Middle frontal gyrus (tissue), 1 donor: ENCODE measurements around the gene PDE6A.
A peak's percentile ranks its signal among the peaks of the same experiment; 100 is the strongest.

Source experiments
- DNase-seq: peaks from one replicate; pipeline ENCODE4 v3.0.0-alpha.2; 2015; ENCODE audit warnings: low spot score; ENCODE audit errors: extremely low spot score

PDE6A gene

DNA sequence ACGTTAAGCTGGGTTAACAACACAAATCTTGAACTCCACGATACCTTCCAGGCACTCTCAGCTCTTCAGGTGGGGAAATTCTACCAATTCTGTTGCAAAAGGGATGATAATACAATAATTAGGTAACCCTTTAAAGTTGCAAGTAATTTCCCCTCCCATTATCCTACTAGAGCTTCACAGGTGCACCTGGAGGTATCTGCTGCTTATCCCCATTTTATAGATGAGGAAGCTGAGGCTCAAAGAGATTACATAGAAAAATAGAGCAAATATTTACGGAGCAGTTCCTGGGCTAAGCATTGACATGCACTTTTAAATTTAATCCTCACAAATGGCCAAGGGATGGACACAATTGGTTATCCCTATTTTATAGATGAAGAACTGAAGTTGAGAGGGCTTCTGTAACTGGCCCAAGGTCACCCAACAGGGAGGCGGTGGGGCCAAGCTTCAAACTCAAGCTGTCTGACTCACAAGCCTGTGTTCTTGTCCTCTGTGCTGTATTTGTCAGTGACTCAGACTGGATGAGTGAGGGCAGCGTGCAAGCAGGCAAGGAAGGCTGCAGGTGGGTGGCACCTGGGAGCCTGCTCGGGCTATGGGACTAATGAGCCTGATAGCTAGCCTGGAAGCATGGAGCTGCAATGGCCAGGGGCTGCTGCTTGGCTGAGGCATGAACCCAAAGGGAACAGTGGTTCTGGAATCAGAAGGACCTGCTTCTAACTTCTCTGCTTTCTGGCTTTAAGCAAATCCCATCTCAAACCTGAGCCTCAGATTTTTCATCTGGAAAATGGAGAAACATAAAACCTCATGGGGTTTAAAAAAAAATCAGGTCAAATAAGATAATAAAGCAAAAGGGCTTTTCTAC, 105.5 kb downstream of the PDE6A start:
- no peak for DNase-seq

- DNase-seq = no peak
Observed at GRCh38 chr5:149837680-149838269, 106.8 kb downstream of the PDE6A start.

DNA sequence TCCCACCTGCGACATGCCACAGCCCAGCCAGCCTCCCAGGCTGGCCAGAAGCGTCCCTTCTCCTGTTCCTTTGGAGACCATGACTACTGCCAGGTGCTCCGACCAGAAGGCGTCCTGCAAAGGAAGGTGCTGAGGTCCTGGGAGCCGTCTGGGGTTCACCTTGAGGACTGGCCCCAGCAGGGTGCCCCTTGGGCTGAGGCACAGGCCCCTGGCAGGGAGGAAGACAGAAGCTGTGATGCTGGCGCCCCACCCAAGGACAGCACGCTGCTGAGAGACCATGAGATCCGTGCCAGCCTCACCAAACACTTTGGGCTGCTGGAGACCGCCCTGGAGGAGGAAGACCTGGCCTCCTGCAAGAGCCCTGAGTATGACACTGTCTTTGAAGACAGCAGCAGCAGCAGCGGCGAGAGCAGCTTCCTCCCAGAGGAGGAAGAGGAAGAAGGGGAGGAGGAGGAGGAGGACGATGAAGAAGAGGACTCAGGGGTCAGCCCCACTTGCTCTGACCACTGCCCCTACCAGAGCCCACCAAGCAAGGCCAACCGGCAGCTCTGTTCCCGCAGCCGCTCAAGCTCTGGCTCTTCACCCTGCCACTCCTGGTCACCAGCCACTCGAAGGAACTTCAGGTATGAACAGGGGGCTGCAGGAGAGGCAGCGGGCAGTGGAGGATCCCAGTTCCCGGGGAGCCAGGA, 108.0 kb downstream of the PDE6A start:
- no peak for DNase-seq

GRCh38 chr5:149834246-149834855, 110.2 kb downstream of the PDE6A start:
- peak; percentile 36 for DNase-seq

DNA sequence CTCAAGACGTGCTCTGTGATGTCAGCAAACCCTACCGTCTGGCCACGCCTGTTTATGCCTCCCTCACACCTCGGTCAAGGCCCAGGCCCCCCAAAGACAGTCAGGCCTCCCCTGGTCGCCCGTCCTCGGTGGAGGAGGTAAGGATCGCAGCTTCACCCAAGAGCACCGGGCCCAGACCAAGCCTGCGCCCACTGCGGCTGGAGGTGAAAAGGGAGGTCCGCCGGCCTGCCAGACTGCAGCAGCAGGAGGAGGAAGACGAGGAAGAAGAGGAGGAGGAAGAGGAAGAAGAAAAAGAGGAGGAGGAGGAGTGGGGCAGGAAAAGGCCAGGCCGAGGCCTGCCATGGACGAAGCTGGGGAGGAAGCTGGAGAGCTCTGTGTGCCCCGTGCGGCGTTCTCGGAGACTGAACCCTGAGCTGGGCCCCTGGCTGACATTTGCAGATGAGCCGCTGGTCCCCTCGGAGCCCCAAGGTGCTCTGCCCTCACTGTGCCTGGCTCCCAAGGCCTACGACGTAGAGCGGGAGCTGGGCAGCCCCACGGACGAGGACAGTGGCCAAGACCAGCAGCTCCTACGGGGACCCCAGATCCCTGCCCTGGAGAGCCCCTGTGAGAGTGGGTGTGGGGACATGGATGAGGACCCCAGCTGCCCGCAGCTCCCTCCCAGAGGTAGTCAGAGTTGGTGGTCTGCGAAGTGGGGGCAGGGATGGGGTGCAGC, 111.3 kb downstream of the PDE6A start:
- DNase-seq = no peak

DNA sequence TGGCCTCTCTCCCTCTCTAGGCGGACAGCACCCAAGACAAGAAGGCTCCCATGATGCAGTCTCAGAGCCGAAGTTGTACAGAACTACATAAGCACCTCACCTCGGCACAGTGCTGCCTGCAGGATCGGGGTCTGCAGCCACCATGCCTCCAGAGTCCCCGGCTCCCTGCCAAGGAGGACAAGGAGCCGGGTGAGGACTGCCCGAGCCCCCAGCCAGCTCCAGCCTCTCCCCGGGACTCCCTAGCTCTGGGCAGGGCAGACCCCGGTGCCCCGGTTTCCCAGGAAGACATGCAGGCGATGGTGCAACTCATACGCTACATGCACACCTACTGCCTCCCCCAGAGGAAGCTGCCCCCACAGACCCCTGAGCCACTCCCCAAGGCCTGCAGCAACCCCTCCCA, 112.0 kb downstream of the PDE6A start:
- DNase-seq = no peak

GRCh38 chr5:149831492-149831891, 113.1 kb downstream of the PDE6A start:
- no peak for DNase-seq

GRCh38 chr5:149830579-149830978, 114.0 kb downstream of the PDE6A start:
- no peak for DNase-seq

GRCh38 chr5:149829954-149830353, 114.6 kb downstream of the PDE6A start:
- no peak for DNase-seq

DNA sequence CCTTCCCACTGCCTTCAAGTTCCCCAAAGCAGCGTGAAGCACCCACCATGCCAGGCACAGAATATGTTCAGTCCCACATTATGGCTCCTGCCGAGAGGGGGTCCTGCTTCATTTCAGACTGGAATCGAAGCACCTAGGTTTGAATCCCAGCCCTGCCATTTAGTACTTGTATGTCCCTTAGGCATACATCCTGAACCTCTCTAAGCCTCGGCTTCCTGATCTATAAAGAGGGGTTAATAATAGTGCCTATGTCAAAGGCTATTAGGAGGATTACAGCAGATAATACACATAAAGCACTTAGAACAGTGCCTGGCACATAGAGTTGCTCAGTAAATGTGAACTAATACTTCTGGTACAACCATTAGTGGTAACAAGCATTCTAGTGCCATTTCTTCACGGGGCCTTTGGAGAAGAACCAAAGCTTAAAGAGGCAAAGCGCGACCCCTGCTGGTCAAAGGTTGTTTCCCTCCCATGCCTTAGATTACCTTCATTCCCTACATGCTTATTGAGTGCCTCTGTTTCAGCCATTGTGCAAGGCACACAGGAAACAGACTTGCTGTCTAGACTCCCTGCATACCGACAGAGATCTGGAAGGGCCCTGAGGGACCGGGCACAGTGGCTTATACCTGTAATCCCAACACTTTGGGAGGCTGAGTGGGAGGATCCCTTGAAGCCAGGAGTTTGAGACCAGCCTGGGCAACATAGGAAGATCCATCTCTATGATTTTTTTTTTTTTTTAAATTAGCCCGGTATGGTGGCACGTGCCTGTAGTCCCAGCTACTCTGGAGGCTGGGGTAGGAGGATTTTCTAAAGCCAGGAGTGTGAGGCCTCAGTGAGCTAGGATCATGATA, 116.2 kb downstream of the PDE6A start:
- peak; percentile 53 for DNase-seq

DNA sequence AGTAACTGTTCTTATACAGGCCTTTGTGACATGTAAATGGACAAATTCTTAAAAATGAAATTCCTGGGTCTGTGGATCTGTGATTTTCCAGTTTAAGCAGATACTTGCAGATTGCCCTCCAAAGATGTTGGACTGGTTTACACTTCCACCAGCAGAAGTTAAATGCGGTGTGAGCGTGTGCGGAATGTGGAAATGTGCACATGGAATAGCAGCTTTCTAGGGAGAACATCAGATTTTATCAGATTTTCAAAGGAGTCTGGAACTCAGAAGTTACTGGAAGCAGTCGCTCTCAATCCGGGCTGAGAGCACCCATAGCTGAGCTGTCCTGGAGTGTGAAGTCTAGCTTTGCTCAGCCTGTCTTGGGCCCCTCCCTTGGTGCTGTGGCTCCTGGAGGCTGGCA, 117.0 kb downstream of the PDE6A start:
- no peak for DNase-seq

GRCh38 chr5:149827086-149827485, 117.5 kb downstream of the PDE6A start:
- no peak for DNase-seq

DNA sequence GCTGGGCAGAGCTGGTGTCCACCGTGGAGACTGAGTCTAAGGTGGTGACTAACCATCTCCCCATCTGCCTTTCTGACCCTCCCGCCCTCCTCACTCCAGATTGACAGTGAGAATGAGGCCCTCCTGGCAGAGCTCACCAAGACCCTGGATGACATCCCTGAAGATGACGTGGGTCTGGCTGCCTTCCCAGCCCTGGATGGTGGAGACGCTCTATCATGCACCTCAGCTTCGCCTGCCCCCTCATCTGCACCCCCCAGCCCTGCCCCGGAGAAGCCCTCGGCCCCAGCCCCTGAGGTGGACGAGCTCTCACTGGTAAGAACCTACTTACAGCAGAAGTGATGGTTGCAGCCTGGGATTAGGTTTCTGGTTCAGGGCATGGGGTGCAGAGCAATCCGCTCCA, 118.0 kb downstream of the PDE6A start:
- no peak for DNase-seq

DNA sequence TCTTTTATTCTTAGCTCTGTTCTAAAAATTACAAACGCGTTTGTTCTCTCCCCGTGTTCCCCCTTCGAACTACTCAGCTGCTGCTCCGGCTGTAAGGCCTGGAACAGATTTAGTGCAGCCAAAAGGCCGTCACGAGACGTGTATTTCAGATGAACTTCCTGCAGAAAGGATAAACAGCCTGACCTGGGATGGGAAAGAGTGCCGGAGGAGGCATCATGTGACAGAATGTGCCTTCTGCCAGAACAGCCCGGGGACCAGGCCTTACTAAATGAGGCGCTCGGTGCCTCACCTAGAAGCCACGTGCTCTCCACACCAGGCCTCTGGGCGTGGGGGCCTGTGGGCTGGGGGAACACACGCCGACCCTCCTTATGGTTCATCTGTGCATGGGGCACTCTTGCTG, 119.7 kb downstream of the PDE6A start:
- no peak for DNase-seq

GRCh38 chr5:149824120-149824519, 120.5 kb downstream of the PDE6A start:
- DNase-seq = no peak

GRCh38 chr5:149823375-149823774, 121.2 kb downstream of the PDE6A start:
- no peak for DNase-seq

GRCh38 chr5:149822301-149822700, 122.3 kb downstream of the PDE6A start:
- DNase-seq = no peak

DNA sequence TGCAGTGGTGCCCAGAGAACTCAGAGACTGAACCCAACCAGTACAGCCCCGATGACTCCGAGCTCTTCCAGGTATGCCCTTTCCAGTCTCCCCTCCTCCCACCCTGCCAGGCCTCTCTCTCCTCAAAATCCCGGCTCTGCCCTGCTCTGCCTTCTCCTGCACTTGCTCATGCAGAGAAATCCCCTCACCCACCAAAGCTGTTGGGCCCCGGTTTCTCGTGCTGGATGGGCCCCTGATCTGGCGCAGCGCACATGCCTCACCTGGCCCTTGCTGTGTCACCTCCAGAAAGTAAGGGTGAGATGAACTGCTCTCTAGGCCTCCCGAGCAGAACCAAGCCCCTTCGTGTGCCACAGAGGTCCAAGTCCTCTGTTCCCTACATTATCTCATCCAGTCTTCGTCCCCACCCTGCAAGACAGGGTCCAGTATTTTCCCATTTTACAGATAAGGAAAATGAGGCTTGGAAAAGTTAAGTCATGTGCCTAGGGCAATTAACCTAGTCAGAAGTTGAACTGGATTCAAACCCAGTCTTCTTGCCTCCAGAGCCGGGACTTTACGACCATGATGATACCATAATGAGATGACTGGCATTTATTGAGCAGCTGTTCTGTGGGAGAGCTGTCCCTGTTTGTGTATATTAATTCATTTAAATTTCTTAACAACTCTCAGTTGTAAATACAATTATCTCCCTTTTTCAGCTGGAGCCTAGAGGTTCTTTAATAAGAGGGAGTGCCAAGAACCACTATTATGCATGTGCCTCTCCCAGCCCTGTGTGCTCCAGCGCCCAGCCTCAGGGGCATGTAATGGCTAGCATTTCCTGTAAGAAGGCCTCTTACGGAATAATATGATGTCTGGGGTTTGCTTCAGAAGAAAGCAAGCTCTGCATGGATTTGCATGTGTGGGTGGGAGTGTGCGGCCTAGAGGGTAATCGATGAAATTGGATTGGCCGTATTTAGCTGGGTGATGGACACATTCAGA, 123.8 kb downstream of the PDE6A start:
- DNase-seq = no peak

- no peak for DNase-seq
Observed at GRCh38 chr5:149820012-149820411, 124.6 kb downstream of the PDE6A start.
